Upper lobe of left lung (tissue), 4 donors: ENCODE results near the gene NGEF.

Experiments used
- CTCF ChIP-seq, 6 experiments: fragments of 450-650 bp in 4 of 6; fragments of 200-600 bp in 2 of 6; sonication (generic) in 2 of 6; IDR thresholded peaks; one replicate each; pipeline ENCODE4 v1.5.1; 2016 to 2019; ENCODE audit warnings: antibody characterized with exemption in 6 of 6
- EP300 ChIP-seq, 4 donors: sonication (generic); formaldehyde crosslinking; IDR thresholded peaks; one replicate each; pipeline ENCODE4 v1.5.1; 2017; ENCODE audit warnings: antibody characterized with exemption in 4 of 4, control low read depth in 2 of 4
- POLR2A ChIP-seq, 4 donors: fragments of 450-650 bp; IDR thresholded peaks; one replicate each; pipeline ENCODE4 v1.5.1; 2016 to 2017; ENCODE audit warnings: antibody characterized with exemption in 4 of 4, mild to moderate bottlenecking in 2 of 4
- POLR2AphosphoS5 ChIP-seq, 2 donors: sonication (generic); formaldehyde crosslinking; IDR thresholded peaks; one replicate each; pipeline ENCODE4 v1.5.1; 2017; ENCODE audit warnings: antibody characterized with exemption in 2 of 2

GRCh38 chr2:232846055-232846454 is 167.0 kb downstream of the NGEF start:
- TF ChIP-seq CTCF (IDR thresholded peaks at IDR 0.05) (no peak), EP300 (IDR thresholded peaks at IDR 0.05) (no peak), POLR2AphosphoS5 (IDR thresholded peaks at IDR 0.05) (no peak), POLR2A (IDR thresholded peaks at IDR 0.05) (no peak)
